Measurements from ENCODE around the gene HCFC1R1.

The HCFC1R1 gene

DNA sequence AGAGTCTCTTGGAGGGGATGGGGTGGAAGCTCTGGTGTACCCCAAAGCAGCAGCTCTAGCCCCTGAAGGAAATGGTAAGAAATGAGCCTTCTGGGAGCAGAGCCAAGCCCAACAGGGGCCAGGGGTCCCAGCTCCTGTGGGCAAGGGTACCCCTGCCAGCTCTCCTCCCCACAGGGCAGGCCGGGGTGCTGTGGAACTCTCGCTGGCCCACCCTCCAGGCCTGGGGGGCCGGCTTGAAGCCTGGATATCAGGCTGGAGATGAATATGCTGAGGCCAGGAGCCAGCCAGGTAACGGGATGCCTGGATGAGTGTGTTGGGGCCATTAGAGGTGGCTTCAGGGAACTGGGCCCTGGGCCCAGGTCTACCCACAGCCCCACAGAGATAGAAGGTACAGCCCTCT, 23.2 kb downstream of the HCFC1R1 start:
- no peak for DNase-seq (ENCODE audit: low spot score)

DNA sequence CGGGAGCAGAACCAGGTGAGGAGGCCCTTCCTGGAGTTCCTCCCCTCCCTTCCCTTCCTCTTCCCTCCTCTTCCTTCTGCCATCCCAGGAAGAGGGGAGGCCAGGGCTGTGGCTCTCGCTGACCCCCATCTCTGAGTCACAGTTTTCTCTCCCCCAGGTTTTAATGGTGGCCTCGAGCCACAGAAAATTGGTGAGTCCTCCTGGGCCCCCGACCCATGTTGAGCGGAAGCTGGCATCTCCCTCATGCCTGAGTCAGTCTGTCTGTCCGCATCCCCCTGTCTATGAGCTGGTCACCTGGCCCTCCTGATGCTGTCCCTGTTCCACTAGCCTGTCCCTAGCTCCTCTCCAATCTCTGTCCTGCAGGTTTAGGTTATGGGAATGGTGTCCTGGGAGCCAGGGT, 23.8 kb downstream of the HCFC1R1 start:
- DNase-seq (ENCODE audit: low spot score), result no peak

DNA sequence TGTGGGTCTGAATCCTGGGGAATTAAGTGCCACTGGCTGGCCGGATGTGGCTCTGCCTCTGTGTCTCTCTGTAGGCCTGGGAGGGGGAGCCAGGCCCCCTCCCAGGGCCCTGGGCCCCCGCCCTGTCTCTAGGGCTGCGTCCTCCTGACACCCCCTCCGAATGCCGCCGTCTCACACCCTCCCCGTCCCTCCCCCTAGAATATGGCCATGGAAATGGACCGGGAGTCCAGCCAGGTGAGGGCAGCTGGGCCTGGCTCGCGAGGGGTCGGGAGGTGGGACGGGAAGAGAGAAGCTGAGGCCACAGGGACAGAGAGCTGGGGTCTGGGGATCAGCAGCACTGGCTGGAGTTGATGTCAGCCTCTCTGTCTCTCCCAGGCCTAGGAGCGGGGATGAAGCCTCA, 27.4 kb downstream of the HCFC1R1 start:
- DNase-seq (ENCODE audit: low spot score), result no peak

DNA sequence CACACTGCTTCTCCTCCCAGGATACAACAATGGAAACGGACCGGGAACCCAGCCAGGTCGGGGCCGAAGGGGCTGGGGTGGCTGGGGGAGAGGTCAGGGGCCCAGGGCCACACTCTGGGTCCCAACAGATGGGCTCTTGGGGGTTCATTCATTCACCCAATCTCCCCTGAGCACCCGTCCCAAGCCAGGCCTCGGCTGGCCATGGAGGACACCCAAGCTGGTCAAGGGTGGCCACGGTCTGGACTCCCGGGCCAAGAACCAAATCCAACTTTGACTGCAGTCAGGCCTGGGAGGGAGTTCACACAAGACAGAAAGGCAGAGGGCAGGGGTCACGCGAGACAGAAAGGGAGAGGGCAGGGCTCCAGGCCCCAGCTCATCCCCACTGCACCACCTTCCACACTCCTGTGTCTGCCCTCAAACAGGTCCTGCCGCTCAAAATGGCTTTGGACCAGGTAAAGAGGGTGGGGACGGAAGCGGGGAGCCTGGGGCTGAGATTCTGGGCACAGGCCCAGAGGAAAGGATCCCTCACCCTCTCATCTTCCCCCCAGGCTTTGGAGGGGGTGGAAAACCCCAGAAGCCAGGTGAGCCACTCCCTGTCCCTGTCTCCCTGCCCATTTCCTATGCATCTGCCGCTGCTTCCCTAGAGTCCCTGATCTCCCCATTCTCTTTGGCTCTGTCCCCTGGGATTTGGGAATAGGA, 31.2 kb downstream of the HCFC1R1 start:
- DNase-seq (ENCODE audit: low spot score), result no peak

DNA sequence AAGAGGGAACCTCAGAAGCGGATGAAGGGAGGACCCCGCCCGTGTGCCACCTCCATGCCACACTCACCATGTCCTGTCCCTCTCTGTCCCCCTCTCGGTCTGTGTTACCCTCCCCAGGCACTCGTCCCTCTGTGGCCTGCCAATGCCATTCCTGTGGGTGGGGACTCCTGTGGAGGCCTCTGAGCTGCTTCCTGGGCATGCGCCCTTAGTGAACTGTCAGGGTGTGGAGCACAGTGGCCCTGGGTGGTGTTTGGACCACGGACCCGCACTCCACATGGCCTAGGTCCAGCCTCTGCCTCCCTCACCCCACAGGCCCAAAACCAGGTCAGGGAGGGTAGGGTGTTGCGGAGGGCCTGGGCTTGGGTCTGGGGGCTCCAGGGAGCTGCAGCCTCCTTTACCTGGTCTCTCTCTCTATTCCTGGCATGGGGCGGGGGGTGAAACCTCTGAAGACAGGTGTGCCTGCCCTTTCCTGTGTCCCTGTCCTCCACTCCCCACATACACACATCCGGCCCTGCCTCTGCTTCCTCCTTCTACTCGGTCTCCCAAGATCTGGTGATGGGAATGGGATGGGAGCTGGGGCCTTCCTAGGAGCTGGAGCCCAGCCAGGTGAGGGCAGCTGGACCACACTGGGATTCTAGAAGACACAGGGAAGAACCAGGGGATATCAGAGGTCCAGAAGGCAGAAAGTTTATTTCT, 32.0 kb downstream of the HCFC1R1 start:
- DNase-seq (ENCODE audit: low spot score), result no peak

DNA sequence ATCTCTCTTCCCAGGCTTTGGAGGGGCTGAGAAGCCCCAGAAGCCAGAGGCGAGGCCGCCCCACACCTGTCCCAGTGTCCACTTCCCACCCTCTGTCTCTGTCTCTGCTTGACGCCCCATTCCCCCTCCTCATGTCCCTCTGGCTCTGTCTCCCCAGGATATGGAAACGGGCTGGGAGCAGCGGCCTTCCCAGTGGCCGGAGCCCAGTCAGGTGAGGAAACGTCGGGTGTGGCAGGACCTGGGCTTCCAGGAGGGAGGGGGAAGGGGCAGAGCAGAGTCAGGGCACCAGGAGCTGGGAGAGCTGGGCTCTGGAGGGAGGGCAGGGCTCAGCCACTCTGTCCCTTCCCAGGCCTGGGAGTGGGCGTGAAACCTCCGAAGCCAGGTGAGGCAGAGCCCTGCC, 32.9 kb downstream of the HCFC1R1 start:
- DNase-seq (ENCODE audit: low spot score), result no peak

DNA sequence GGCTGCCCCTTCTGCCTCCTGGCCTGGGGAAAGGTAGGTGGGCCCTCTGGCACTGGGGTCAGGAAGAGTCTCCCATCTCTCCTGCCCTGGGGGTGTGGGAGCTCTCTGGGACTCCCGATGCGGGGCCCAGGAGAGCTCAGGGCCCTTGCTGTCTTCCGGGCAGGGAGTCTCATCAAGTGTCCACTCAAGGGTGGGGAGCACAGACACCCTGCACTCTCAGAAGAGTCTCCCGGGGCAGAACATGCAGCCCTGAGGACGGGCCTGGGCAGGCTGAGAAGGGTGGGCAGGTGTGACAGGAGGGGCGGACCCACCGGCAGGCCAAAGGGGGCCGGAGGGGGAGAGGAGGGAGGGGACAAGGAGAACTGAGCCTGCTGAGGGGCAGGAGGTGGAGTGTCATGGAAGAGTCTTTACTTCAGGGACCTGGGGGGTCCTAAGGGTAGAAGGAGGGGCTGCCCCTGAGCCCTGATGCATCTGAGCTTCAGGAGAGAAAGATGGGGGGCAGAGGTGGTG, 35.1 kb downstream of the HCFC1R1 start:
- no peak for DNase-seq (ENCODE audit: low spot score)

DNA sequence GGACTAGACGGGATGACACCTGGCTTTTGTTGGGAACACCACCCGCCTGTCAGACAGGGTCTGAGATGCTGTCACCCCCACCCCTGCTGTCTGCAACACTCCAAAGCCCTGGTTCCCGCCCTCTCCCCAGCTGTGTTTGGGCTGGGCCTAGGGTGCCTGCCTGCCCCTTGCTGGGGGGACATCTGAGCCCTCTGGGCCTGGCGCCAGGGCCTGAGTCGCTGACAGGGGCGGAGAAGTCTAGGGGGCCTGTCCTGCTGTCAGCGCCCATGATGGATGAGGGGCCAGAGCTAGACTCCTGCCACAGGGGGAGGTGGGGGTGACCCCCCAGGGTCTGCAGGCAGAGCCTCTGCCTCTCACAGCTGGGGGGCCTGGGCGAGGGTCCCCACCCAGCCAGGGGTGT, 35.9 kb downstream of the HCFC1R1 start:
- no peak for DNase-seq (ENCODE audit: low spot score)

DNA sequence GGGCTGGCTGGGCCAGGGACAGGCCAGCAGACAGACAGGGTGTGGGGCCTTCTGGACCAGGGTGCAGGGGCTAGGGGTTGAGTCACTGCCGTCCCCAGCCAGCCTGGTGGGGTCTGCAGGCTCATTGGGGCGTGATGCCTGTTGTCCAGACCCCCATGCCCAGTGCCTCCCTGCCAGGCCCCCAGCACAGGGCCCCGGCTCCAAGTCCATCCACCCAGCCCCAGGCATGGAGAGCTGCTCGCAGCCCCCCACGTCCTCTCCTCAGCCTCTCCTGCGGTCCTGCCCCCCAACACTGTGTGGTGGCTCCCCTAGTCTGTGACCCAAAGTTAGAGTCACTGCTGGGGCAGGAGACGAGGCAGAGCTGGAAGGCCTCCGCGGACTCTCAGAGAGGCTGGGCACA, 36.5 kb downstream of the HCFC1R1 start:
- DNase-seq (ENCODE audit: low spot score), result no peak

DNA sequence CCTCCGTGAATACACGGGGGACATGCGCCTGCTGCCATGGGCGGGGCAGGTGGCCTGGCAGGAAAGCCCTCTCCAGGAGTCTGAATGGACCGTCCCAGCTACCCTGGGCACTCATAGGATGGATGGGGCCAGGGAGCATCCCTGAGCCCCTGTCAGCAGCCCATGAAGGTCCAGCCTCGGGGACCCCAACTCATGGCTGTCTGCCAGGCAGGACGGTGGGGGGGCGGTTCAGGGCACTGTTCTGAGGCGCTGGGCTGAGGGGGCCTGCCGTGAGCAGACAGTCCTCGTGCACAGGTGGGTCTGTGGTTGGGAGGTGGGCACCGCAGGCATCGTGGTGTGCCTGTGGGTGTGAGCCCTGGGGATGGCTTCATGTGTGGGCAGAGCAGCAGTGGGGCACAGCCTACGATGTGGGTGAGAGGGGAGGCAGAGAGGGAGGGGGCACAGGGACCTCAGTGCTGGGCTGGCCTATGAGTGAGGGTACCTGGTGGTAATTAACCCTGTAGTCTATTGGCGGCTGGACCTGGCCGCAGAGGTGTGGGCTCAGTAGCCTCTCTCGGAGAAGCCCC, 37.0 kb downstream of the HCFC1R1 start:
- no peak for DNase-seq (ENCODE audit: low spot score)

DNA sequence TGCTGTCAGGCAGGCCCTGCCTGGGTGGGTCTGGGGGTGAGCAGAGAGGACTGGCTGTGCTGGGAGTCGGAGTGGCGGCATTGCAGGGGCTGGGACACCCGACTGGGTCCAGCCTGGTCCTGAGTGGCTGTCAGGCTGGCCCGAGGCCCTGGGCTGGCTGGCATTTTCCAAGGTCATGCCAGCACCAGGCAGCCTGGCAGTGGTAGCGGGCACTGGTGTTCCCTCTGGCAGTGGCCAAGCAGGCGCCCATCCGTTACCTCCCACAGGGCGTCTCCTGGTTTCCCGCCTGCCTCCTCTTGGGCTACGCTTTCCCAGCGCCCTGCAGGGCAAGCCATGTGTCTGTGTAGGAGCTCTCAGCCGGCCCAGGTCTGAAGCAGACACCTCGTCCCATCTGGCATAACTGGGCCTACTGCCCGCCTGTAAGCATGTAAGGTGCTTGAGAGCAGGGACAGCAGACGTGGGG, 37.8 kb downstream of the HCFC1R1 start:
- no peak for DNase-seq (ENCODE audit: low spot score)

DNA sequence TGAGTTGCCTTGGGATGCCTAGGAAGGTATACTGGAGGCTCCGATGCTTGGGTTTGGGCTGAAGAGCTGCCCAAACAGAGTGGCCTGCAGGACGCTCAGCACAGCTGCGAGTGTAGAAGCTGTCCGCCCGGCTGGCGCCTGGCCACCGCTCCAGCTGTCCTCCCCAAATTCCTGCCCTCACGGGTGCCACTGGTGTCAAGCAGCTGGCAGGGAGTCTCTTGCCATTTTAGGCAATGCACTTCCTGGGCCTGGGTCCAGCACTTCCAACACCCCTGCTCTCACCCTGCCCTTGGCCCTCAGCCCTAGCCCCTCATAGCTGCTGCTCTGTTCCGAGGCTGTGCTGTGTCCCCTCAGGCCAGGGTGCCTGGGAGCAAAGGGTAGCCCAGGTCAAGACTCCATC, 38.3 kb downstream of the HCFC1R1 start:
- DNase-seq (ENCODE audit: low spot score), result no peak

DNA sequence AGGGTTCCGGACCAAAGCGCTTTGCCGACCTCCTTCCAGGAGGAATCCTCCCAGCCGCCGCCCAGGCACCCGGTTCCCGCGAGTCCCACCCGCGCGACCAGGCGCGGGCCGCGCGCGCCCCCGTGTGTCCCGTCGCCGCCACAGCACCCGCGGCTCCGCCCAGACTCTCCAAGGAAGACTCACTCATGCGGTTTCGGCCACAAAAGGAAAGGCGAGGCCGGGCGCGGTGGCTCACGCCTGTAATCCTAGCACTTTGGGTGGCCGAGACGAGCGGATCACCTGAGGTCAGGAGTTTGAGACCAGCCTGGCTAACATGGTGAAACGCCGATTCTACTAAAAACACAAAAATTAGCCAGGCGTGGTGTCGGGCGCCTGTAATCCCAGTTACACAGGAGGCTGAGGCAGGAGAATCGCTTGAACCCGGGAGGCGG, 40.0 kb downstream of the HCFC1R1 start:
- DNase-seq (ENCODE audit: low spot score), result peak; percentile 94

DNA sequence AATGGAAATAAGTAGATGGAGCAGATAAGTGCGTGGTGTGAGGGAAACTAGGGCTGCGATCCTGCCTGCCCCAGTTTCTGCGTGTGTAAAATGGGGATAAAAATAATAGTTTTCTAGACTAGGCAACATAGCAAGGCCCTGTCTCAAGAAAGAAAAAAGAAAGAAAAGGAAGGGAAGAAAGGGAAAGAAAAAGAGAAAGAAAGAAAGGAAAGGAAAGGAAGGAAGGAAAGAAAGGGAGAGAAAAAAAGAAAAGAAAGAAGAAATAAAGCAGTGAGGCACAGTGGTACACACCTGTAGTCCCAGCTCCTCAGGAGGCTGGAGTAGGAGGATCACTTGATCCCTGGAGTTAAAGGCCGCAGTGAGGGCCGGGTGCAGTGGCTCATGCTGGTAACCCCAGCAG, 41.3 kb downstream of the HCFC1R1 start:
- DNase-seq (ENCODE audit: low spot score), result no peak

DNA sequence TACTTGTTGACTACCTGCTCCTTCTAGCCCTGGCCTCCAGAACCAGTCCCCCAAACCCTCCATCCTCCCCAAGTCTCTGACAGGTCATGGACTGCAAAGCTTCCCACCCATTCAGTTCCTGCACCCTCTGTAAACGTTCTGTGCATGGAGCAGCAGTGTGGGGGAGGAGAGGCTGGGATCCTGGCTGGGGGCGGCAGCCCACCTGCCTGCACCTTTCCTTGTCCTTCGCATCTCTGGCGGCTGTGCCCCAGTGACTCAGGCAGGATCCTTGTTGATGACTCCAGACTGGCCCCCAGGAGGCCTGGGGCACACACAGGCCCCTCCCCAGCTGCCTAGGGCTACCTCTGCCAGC, 41.9 kb downstream of the HCFC1R1 start:
- DNase-seq (ENCODE audit: low spot score), result no peak

DNA sequence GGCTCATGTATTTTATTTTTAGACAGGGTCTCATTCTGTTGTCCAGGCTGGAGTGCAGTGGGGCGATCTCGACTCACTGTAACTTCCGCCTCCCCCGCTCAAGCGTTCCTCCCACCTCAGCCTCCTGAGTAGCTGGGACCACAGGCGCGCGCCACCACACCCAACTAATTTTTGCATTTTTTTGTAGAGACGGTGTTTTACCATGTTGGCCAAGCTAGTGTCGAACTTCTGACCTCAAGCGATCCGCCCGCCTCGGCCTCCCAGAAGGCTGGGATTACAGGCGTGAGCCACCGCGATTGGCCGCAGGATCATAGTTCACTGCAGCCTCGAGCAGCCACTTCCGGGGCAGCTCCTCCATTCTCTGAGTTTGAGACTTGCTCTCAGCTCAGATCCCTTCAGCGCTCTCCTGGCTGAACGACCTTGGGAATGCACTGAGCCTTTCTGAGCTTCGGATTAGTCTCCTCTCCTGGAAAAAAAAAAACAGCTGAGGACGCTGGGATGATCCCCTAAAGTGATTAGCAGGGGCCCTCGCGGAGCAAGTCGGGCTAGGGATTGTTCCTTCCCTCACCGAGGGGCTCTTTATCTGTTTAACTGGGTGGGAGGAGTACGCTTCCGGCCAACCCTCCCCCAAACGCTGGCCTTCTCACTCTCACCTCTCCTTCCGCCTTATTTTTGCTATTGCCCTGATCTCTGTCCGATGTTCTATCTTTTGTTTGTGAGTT, 42.4 kb downstream of the HCFC1R1 start:
- DNase-seq (ENCODE audit: low spot score), result peak; percentile 80

DNA sequence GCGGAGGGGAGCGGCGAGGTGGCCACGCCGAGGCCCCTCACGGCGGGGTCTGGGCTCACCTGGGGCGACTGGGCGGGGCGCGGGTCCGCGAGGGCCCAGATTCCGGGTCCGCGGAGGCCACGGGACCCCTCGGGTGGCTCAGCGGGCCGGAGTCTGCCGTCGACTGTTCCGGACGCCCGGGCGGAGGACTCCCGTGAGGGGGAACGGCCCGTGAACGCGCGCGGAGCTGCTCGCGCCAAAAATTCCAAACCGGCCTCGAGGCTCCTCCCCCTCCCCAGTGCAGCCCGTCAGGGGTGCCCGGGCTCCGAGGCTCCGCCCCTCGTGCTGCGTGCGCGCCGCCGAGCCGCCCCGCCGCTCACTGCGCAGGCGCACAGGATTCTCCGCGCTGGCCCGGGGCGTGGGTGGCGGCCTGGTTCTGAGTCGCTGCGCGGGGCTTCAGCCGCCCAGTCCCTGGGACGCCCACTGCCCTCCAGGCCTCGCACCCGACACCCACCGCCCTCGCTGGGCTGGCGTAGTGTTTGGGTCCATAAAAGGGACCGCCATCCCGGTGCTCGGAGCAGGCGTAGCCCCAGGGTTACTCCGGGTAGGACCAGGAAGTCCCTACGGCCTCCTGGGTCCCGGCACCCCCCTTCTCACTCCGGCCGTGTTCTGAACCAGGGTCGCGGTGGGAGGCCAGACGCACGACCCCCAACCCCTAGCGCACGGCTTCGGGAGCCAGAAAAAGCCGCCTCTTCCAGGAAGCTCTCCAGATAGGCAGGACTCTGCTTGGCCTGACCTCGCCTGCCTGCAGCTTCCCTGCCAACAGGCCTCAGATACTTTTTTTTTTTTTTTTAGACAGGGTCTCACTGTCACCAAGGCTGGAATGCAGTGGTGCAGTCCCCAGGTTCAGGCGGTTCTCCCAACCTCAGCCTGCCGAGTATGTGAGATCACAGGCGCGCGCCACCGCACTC, 43.2 kb downstream of the HCFC1R1 start, which contains the start of gene PKMYT1:
PKMYT1 (minus strand) TSS at position 220 of the 950 bp plus-strand sequence. CDS start 789 bp downstream, outside the sequence.
- peak; percentile 95 for DNase-seq (ENCODE audit: low spot score)

DNA sequence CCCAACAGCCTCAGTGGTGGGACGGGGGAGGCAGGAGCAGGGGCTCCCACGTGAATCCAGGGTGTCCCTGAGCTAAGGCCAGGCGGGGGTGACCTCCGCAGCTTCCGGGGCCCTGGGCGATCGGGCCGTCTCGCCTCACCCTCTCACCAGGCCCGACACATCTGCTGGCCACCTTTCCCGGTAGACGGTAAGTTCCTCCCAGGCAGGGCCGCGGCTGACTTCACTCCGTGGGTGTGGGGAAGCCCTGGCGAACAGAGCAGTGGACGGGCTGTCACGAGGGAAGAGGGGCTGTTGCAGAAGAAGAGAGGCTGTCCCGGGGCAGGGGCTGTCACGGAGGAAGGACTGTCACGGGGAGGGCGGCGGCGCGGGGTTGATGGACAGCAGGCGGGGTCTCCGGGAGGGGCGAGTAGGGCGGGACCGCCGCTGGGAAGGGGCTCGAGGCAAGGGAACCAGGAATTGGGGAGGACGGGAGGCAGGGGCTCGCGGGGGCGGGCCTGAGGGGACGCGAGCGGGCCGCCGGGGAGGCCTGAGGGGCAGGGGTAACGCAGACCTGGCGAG, 44.0 kb downstream of the HCFC1R1 start:
- peak; percentile 76 for DNase-seq (ENCODE audit: low spot score)

DNA sequence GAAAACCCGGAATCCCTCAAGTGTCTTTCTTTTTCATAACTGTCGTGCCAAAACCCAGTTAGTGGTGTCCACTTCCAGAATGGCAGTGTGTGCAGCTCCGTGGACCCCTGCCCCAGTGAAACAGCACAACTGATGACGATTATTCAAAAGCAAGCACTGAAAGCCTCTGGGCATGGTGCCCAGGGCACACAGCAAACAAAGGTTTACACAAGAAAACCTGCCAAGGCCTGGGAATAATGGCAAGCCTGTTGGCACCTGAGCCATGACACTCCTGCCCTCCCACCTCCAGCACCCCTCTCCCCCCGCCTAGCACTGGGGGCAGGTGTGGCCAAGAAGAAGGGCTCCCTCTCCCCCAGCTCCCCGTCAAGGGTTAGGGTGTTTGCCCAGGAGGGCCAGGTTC, 46.3 kb downstream of the HCFC1R1 start:
- no peak for DNase-seq (ENCODE audit: low spot score)

DNA sequence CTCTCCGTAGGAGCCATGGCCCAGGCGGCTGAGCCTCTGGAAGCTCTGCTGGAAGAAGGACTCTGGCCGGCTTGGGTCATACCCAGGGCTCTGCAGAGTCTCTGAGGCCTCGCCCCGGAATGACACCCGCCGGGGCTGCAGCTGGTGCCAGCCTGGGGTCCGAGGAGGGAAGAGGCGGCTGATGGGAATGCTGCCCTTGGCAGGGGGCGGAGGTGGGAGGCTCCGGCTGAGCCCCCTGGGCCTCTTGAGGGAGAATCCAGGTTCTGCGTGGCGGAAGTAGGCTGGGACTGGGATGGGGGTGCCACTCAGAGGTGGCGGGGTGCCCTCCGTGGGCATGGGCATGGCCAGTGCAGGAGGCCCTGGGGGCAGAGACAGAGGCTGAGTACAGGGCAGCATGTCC, 47.1 kb downstream of the HCFC1R1 start:
- DNase-seq (ENCODE audit: low spot score), result no peak

DNA sequence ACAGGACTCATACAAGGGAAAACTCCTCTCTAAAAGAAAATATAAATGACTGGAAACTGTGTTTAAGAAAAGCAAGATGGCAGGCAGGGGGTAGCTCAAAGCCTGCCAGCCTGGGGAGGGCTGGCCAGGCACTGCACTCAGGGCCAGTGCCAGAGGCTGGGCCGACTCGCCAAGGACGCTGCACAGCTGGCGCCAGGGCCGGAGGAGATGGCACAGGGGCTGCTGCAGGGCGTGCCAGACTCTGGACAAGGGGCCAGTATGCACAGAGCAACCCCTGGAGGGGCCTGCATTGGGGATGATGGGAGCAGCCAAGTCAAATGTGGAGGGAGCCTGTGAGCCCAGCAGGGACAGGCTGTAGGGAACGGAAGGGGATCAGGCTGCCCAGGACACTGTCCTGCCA, 47.5 kb downstream of the HCFC1R1 start:
- DNase-seq (ENCODE audit: low spot score), result no peak

All from ecto neural progenitor cell (in vitro differentiated cells).